Astrocyte of the hippocampus (primary cell): ENCODE data around the gene MFNG.
A peak's percentile ranks its signal among the peaks of the same experiment; 100 is the strongest.

ENCODE experiments used
- DNase-seq: peaks from one replicate; pipeline ENCODE4 v3.0.0; 2011; ENCODE audit warnings: low read depth, low spot score

MFNG gene

GRCh38 chr22:37425369-37425768 is 60.8 kb downstream of the MFNG start:
- no peak for DNase-seq

GRCh38 chr22:37423283-37423682 is 62.9 kb downstream of the MFNG start:
- no peak for DNase-seq

- no peak for DNase-seq
Measured at GRCh38 chr22:37421468-37421877, 64.7 kb downstream of the MFNG start.

- DNase-seq = no peak
Measured at GRCh38 chr22:37420686-37421467, 65.3 kb downstream of the MFNG start.

DNA sequence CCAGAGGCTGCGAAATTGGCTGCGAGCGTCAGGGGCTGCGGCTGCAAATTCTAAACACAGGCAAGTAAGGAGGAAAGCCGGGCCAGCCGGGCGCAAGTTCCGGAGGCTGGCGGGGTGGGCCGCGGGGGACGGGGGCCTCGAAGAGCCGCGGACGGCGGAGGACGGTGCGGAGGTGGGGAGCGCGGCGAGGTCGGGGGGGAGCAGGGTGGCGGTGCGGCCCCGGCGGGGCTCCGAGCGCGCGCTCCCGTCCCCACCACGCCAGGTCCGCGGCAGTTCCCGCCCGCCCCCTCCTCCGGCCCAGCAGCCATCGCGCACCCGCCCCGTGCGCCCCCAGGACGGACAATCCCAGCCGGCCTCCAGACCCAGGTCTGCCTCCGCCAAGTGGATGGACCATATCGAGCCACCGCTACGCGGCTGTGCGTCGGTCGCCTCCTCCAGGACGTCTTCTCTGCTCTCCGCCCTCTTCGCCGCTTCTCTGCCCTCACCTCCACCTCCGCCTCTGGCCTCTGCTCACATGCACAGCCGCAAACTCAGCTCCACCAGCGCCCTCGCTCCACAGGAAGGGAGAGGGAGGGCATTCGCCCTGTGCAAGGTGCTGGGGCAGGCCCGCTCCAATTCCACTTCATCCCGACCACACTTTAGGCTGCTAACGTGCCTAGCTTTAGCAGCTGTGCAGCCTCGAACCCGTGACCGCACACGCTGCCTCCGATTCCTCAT is 66.1 kb downstream of the MFNG start:
- DNase-seq = peak; percentile 57

- no peak for DNase-seq
Measured at GRCh38 chr22:37419370-37419968, 66.7 kb downstream of the MFNG start.
